Kidney epithelial cell (primary cell): ENCODE measurements around the gene GGT7. TPM values are rescaled to one million over a fixed set of nuclear protein-coding genes. Genes with fewer than 3 reads are reported as not detected.

Experiments used
- DNase-seq: peaks from one replicate; pipeline ENCODE4 v3.0.0-alpha.2; 2010; ENCODE audit warnings: low read depth
- H3K27me3 ChIP-seq: 2 replicates; pipeline ENCODE4 v1.6.0; 2011; ENCODE audit warnings: low read length; ENCODE audit not compliant: control insufficient read depth, insufficient read depth
- H3K36me3 ChIP-seq: 2 replicates; pipeline ENCODE4 v1.5.1; 2011; ENCODE audit warnings: low read length; ENCODE audit not compliant: control insufficient read depth, insufficient read depth
- H3K4me3 ChIP-seq: 2 replicates; pipeline ENCODE4 v1.5.1; 2011; ENCODE audit warnings: low read depth, mild to moderate bottlenecking, control low read depth, low read length
- CTCF ChIP-seq: IDR thresholded peaks from 2 replicates; pipeline ENCODE4 v1.5.1; 2011; ENCODE audit warnings: mild to moderate bottlenecking, moderate library complexity, low read length, control low read depth, inconsistent platforms; ENCODE audit not compliant: insufficient read depth, poor library complexity, severe bottlenecking
- total RNA-seq: library from RNA; depleted of rRNA; stranded (reverse); fragments of >200 nt; gene quantifications from 2 replicates; pipeline ENCODE4 v1.2.3, GENCODE V29; 2015

GGT7 gene
- total RNA-seq, 1 donor from 2014 or later = 8.4 TPM

GRCh38 chr20:34871320-34871926 lies 1.2 kb downstream of the GGT7 start:
- no peak for DNase-seq
- Histone ChIP-seq H3K27me3 (no peaks in the 10 kb centered on the region), H3K36me3 (no peaks in the 10 kb centered on the region), H3K4me3 (no peak overlapping the region)
- TF ChIP-seq CTCF = no peak

- DNase-seq = no peak
- H3K4me3 ChIP-seq = no peak overlapping the region
- TF ChIP-seq CTCF = no peak
- peaks cover 1% of the 10 kb centered on the region for H3K36me3 ChIP-seq
- H3K27me3 ChIP-seq = no peaks in the 10 kb centered on the region
These were observed 8.4 kb downstream of the GGT7 start for GRCh38 chr20:34864216-34864615.

- Histone ChIP-seq H3K36me3 (peaks cover 1% of the 10 kb centered on the region), H3K27me3 (no peaks in the 10 kb centered on the region), H3K4me3 (no peak overlapping the region)
- no peak for TF ChIP-seq CTCF
- no peak for DNase-seq
These were observed 9.2 kb downstream of the GGT7 start for GRCh38 chr20:34863421-34863965.

GRCh38 chr20:34862724-34863123 lies 9.9 kb downstream of the GGT7 start:
- Histone ChIP-seq H3K36me3 (peaks cover 1% of the 10 kb centered on the region), H3K4me3 (no peak overlapping the region), H3K27me3 (no peaks in the 10 kb centered on the region)
- TF ChIP-seq CTCF = no peak
- no peak for DNase-seq

- Histone ChIP-seq H3K4me3 (no peak overlapping the region), H3K27me3 (no peaks in the 10 kb centered on the region), H3K36me3 (peaks cover 1% of the 10 kb centered on the region)
- no peak for TF ChIP-seq CTCF
- no peak for DNase-seq
These were observed 11.1 kb downstream of the GGT7 start for GRCh38 chr20:34861386-34862084.
